ENCODE measurements around the gene ZBTB7C.

DNA sequence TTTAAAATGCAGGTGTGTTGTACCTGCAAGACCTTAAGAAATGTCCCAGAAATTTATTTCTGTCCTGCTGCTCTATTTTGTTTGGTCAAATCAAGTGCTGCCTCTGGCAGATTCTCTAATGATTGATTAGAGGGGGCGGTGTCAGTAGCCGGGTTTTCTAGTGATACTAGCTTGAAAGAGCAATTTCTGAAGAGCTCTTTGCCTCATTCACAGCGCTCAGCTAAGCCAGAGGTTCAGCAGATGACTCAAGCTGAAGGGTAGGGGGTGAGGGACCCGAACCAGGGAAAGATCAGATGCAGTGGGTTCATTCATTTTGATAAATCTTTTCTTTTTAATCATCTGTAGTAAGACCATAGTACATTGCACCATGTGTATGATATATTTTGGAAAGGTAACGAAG lies 15.0 kb downstream of the ZBTB7C start:
- TF ChIP-seq FOXM1 (IDR thresholded peaks at IDR 0.05; ENCODE audit: low read depth, low read length) (no peak), HCFC1 (IDR thresholded peaks at IDR 0.05; ENCODE audit: low read length) (no peak), ESRRA (IDR thresholded peaks at IDR 0.05; ENCODE audit: low read length) (no peak), ZZZ3 (IDR thresholded peaks at IDR 0.05; ENCODE audit: control insufficient read depth, insufficient read length, low read depth) (no peak), ZNF207 (IDR thresholded peaks at IDR 0.05; ENCODE audit: borderline replicate concordance) (no peak), RELA (IDR thresholded peaks at IDR 0.05; ENCODE audit: borderline replicate concordance, partially characterized antibody) (no peak)
- TF ChIP-seq, protein P1, sequence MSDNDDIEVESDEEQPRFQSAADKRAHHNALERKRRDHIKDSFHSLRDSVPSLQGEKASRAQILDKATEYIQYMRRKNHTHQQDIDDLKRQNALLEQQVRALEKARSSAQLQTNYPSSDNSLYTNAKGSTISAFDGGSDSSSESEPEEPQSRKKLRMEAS (IDR thresholded peaks at IDR 0.05; ENCODE audit: low read depth, low read length), result no peak
- TF ChIP-seq, protein P2, sequence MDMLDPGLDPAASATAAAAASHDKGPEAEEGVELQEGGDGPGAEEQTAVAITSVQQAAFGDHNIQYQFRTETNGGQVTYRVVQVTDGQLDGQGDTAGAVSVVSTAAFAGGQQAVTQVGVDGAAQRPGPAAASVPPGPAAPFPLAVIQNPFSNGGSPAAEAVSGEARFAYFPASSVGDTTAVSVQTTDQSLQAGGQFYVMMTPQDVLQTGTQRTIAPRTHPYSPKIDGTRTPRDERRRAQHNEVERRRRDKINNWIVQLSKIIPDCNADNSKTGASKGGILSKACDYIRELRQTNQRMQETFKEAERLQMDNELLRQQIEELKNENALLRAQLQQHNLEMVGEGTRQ (IDR thresholded peaks at IDR 0.05; ENCODE audit: borderline replicate concordance, low read depth, low read length), result no peak

Data from GM12878 (cell line).